GM18505 (cell line): Measurements from ENCODE around the gene SLC13A3.

Experiments used
- ATAC-seq: cut with Tn5 transposase; IDR thresholded peaks from one replicate; pipeline ENCODE4 v1.9.1; 2021; ENCODE audit not compliant: unreplicated experiment
- POLR2A ChIP-seq: IDR thresholded peaks from 4 replicates; pipeline ENCODE4 v1.6.1; 2011; ENCODE audit warnings: borderline replicate concordance; ENCODE audit not compliant: insufficient read depth, insufficient read length; ENCODE audit errors: extremely low read depth

SLC13A3 gene

DNA sequence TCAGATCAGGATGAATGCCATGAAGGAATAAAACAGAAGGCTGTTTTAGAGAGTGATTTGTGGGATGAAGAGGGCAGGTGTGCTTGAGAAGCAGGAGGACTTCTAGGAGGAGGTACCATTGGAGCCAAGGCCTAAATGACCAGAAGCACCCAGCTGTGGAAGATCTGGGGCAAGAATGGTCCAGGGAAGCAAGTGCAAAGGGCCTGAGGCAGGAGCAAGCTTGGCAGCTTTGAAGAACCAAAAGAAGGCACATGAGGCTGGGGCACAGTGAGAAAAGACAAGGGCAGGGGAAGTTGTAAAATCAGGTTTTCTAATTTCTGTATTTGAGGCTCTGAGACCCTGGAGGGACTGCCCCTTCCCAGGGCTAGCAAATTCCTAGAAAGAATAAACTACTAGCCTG, 9.8 kb downstream of the SLC13A3 start:
- TF ChIP-seq POLR2A = no peak
- no peak for ATAC-seq

DNA sequence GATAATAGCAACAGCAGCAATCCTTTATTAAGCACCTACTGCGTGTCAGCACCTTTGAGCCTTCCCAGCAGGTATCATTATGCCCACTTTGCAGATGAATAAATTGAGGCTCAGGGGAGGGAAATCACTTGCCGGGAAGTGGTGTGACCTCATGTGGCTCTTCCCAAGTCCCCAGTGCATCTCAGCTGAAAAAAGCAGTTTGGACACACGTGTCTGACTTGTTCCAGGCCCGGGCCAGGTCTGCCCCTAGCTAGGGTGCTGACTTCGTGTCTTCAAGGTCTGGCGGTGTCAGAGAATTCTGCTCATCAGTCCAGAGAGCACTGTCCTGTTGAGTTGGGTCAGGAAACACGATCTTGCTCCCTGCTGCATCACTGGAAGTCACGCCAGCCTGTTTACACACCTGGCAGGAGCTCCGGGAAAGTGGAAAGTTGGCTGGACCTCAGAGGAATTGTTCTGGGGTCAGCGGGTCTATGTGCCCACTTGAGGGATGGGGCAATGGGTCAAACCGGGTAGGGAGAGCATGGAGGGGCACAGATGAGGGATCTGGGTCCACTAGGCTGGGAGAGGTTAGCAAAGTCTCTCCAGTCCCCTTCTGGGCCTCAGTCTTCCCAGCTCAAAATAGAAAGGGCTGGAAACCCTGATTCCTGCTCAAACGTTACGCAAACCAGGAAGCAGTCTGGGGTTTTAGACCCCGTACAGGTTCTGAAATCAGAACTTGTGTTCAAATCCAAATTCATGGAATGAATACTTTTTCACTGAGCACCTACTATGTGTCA, 10.5 kb downstream of the SLC13A3 start:
- TF ChIP-seq POLR2A = no peak

DNA sequence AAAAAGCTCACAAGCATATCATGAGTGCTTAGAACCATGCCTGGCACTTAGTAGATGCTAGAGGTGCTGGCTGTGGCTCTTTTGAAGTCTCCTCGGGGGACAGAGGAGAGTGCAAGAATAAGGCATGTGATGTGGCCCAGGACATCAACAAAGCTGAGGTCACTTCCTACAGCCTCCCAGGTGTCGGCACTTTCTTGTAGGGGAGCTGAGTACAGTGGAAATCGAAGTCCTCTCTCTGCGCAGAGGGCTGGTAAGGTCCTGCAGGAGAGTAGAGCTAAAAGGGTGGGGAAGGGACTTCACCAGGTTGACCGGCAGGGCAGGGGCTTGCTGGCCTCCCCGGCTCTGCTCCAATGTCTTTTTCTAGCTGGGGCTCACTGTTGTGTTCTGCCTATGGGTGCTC, 11.2 kb downstream of the SLC13A3 start:
- TF ChIP-seq POLR2A = no peak
- ATAC-seq = no peak

More for the DNA sequence above, 10.5 kb downstream of the SLC13A3 start:
- ATAC-seq = no peak

DNA sequence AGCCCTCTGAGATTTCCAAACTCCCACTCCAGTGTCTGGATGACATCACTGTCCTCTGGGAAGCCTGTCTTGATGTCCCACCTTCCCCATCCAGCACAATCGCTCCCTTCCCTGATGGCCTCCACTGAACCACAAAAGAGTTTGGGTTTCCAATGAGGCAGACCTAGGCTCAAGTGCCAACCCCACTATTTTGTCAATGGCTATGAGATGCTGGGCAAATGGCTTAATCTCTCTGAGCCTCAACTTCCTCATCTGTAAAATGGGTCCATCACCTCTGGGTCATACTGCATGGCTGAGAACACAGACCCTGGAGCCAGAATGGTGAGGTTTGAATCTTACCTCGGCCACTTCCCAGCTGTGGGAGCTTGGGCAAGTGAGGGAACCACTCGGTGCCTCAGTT, 11.7 kb downstream of the SLC13A3 start:
- TF ChIP-seq POLR2A = no peak
- ATAC-seq = no peak

DNA sequence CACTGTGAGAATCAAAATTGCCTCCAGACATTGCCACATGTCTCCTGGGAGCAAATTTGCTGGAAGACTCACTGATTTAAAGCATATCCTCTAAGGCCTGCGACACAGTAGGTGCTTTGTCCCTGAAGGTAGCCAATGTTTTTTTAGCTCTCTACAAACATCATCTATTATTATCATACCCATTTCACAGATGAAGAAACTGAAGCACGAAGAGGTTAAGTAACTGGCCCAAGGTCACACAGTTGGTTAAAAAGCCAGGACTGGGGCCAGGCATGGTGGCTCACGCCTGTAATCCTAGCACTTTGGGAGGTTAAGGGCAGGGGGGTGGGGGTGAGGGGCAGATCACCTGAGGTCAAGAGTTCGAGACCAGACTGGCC, 12.4 kb downstream of the SLC13A3 start:
- no peak for ATAC-seq
- TF ChIP-seq POLR2A = no peak

DNA sequence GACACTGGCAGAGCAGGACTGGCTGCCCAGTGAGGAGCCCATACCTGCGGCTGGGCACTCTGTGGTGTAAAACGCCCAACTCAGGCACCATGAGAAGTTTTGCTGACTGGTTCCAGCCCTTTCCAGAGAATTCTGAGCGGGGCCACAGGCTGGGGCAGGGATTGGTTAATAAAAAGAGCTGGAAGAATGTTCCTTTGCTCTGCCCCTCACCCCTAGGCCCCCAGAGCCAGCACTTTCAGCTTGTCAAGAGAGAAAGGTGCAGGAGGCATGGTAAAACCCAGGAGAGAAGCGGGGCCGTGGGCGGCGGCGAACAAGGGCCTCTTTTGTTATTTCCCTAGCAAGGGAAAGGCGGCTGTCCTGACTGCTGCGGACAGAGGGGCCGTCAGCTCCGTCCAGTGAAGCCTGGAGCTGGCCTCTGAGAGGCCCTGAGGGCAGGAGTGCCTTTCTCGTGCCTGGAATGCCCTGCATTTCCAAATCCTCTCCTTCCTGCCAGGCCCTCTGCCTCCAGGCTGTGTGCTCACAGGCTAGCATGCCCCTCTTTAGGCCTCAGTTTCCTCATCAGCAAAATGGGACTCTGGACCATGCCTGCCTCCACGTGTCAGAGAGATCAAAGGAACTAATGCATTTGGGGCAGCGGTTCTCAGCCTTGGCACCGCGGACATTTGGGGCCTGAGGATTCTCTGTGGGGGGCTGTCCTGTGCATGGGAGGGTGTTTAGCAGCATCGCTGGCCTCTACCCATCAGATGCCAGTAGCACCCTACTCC, 12.9 kb downstream of the SLC13A3 start:
- no peak for TF ChIP-seq POLR2A
- ATAC-seq = no peak

DNA sequence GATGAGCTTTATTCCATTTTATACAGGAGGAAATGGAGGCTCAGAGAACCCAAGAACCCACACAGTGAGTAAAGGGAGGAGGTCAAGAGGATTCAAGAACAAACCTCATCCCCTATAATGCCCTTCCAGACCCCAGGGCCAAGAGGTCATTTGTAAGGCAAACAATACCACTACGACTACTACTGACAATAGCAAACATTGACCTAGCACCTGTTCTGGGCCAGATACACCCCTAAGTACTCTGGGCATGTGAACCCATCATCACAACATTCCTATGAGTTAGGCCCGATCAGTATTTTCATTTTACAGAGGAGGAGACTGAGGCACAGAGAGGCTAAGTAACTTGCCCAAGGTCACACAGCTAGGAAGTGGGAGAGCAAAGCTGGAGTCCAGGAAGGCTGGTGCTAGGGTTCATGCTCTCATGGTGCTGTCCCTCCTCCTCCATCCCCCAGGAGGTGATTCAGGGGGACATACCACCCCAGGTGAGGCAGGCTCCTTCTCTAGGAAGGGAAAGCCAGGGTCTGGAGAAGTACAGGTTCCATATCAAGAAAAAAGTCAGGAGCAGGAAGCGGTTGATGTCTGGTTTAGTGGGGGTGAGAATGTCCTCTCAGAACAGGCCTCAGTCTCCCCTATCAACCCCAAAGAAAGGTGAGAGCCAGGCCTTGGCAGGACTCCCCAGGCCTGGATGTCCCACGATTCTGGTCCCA, 13.7 kb downstream of the SLC13A3 start:
- no peak for TF ChIP-seq POLR2A
- no peak for ATAC-seq

DNA sequence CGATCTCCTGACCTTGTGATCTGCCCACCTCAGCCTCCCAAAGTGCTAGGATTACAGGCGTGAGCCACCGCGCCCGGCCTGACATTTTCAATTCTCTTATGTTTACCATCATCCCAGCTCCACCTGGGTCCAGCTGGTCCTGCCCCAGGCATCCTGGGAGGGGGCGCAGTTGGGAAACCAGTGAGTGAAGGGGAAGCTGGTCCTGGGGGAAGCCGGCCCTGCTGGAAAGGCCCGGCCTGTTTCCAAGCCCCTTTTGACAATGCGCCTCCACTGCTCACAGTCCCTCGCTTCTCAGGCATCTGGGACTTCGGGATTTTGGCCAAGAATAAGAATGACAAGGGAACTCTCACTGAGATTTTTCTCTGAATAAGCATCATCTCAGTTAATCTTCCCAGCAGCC, 14.2 kb downstream of the SLC13A3 start:
- no peak for TF ChIP-seq POLR2A
- ATAC-seq = no peak

DNA sequence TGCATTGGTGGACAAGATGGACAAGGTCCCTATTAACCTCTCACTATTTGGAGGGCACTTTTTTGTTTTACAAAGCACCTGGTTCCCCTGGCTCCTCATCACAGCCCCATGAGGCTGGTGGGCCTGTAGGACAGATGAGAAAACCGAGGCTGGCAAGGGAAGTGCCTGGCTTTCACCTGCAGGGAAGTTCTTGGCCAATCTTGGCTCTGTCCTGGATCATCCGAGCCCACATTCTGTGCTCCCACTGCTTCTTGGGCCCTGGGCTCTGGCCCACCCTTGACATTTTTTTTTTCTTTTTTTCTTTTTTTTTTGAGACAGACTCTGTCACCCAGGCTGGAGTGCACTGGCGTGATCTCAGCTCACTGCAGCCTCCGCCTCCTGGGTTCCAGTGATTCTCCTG, 14.7 kb downstream of the SLC13A3 start:
- no peak for TF ChIP-seq POLR2A
- ATAC-seq = no peak

DNA sequence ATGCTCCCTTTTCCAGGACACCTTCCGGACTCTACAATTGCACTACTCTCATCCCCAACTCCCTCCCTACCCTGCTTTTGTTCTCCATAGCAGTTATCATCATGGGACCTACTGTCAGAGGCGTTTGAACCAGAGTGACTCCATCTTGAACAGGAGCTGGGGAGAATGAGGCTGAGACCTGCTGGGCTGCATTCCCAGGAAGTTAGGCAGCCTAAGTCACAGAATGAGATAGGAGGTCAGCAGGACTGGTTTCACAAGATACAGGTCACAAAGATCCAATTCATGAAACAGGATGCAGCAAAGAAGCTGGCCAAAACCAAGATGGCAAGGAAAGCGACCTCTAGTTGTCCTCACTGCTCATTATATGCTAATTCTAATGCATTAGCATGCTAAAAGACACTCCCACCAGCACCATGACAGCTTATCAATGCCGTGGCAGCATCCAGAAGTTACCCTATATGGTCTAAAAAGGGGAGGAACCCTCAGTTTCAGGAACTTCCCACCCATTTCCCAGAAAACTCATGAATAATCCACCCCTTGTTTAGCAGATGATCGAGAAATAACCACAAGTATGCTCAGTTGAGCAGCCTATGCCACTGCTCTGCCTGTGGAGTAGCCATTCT, 15.6 kb downstream of the SLC13A3 start:
- no peak for ATAC-seq

DNA sequence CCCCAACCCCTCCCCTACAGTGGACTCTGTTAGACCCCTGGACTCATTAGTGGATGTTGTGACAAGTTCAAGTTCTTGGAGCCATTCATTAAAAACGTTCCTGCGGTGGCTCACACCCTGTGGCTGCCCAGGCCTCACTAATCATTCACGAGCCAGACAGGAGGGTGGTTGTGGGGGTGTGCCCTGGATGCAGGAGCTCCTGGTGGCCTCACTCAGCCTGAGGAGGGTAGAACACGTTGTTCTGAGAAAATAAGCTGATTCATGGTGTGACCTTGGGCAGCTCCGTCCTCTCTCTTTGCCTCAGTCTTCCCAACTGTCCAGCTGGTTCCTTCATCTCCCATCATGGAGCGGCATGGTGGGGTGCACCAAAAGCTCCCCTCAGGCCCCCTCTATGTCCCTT, 16.7 kb downstream of the SLC13A3 start:
- ATAC-seq = no peak
- no peak for TF ChIP-seq POLR2A

More for the DNA sequence above, 15.6 kb downstream of the SLC13A3 start:
- TF ChIP-seq POLR2A = no peak

DNA sequence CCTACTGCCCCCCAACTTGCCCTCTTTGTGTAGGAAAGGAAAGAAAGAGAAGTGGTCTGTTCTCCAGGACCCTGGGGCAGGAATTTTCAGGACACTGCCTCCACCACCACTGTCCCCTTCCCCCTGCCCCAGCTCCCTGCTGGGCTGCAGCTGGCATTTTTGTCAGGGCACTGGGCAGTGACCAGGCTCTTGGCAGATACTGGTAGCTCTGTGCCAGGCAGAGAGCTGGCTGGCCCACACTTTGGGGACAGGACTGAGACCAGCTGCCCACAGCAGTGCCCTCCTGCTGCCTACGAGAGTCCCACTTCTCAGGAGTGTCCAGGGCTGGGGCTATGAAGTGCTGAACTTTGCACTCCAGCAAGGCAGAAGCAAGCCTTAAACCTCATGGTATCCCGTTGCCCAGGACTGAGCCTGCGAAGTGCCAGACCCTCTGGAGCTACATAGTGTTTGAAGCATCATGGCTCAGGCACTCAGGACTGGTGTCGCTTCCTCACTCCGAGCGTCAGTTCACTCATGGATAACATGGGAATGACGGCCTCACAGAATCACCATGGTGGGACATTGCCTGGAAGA, 19.3 kb downstream of the SLC13A3 start:
- no peak for TF ChIP-seq POLR2A
- no peak for ATAC-seq
